BE2C (cell line): Measurements from ENCODE around the gene ANAPC5.

Experiments
- DNase-seq: peaks from one replicate; pipeline ENCODE4 v3.0.0-alpha.2; 2020
- H3K27me3 ChIP-seq: fragments of 250-450 bp; sonication (Bioruptor Pico); 2 replicates; pipeline ENCODE4 v1.5.1; 2020; ENCODE audit warnings: mild to moderate bottlenecking
- H3K36me3 ChIP-seq: fragments of 250-450 bp; sonication (Bioruptor Pico); 2 replicates; pipeline ENCODE4 v1.5.1; 2020; ENCODE audit warnings: mild to moderate bottlenecking
- H3K4me1 ChIP-seq: fragments of 250-450 bp; sonication (Bioruptor Pico); 2 replicates; pipeline ENCODE4 v1.5.1; 2020
- H3K4me3 ChIP-seq: 2 replicates; pipeline ENCODE4 v1.5.1; 2011; ENCODE audit warnings: low read depth, low read length
- H3K9me3 ChIP-seq: fragments of 250-450 bp; sonication (Bioruptor Pico); 2 replicates; pipeline ENCODE4 v1.5.1; 2020
- TF ChIP-seq, protein P1 (sequence below): IDR thresholded peaks from 2 replicates; pipeline ENCODE4 v1.5.1; 2012; ENCODE audit warnings: mild to moderate bottlenecking, low read depth, low read length

The ANAPC5 gene

DNA sequence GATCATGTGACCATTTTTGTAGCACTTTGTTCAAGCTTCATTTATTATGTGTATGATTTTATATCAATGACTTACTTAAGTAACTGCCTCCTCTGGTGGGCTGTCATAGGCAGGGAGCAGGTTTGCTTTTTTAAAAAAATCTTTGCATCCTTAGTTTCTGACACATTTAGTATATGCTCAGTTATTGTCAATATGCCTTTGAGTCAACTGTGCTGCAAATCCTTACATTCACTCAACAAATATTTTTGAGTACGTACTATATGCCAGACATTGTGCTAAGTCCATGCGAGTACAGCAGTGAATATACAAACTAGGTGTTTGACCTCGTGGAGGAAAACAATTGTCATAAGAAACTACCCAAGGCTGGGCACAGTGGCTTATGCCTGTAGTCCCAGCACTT is 4.4 kb upstream of the ANAPC5 start:
- TF ChIP-seq, protein P1, sequence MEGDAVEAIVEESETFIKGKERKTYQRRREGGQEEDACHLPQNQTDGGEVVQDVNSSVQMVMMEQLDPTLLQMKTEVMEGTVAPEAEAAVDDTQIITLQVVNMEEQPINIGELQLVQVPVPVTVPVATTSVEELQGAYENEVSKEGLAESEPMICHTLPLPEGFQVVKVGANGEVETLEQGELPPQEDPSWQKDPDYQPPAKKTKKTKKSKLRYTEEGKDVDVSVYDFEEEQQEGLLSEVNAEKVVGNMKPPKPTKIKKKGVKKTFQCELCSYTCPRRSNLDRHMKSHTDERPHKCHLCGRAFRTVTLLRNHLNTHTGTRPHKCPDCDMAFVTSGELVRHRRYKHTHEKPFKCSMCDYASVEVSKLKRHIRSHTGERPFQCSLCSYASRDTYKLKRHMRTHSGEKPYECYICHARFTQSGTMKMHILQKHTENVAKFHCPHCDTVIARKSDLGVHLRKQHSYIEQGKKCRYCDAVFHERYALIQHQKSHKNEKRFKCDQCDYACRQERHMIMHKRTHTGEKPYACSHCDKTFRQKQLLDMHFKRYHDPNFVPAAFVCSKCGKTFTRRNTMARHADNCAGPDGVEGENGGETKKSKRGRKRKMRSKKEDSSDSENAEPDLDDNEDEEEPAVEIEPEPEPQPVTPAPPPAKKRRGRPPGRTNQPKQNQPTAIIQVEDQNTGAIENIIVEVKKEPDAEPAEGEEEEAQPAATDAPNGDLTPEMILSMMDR: no peak

DNA sequence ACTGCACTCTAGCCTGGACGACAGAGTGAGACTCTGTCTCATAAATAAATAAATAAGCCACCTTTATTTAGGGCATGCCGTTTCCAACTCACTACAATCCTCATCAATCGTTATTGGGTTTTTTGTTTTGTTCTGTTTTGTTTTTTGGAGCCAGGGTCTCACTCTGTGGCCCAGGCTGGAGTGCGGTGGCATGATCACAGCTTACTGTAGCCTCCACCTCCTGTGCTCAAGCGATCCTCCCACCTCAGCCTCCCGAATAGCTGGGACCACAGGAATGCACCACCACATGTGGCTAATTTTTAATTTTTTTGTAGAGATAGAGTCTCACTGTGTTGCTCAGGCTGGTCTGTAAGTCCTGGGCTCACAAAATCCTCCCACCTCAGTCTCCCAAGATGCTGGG is 3.6 kb upstream of the ANAPC5 start:
- H3K4me3 ChIP-seq: no peak overlapping the region
- no peaks in the 10 kb centered on the region for H3K27me3 ChIP-seq
- TF ChIP-seq, protein P1: no peak
- no peak for DNase-seq
- no peaks in the 10 kb centered on the region for H3K9me3 ChIP-seq
- H3K36me3 ChIP-seq: no peaks in the 10 kb centered on the region
- H3K4me1 ChIP-seq: no peaks in the 10 kb centered on the region

More for the DNA sequence above, 4.4 kb upstream of the ANAPC5 start:
- no peak for DNase-seq
- no peaks in the 10 kb centered on the region for H3K27me3 ChIP-seq
- no peaks in the 10 kb centered on the region for H3K36me3 ChIP-seq
- no peak overlapping the region for H3K4me3 ChIP-seq
- no peaks in the 10 kb centered on the region for H3K4me1 ChIP-seq
- H3K9me3 ChIP-seq: no peaks in the 10 kb centered on the region

DNA sequence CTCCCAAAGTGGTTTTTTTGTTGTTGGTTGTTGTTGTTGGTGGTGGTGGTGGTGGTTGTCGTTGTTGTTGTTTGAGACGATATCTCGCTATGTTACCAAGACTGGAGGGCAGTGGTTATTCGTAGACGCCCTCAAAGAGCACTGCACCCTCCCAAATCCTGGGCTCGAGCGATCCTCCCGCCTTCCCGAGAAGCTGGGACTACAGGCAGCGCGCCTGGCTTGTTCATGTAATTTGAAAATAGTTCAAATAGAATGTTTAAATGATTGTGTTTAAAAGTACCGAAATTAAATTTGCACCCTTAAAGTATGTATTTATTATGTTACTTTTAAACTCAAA is 439 bp upstream of the ANAPC5 start:
- H3K36me3 ChIP-seq: no peaks in the 10 kb centered on the region; the same call in 1 of the 2 replicates
- H3K4me3 ChIP-seq: peak overlapping the region; percentile 92
- no peaks in the 10 kb centered on the region for H3K27me3 ChIP-seq
- TF ChIP-seq, protein P1: no peak
- DNase-seq: no peak
- no peaks in the 10 kb centered on the region for H3K9me3 ChIP-seq
- H3K4me1 ChIP-seq: no peaks in the 10 kb centered on the region

DNA sequence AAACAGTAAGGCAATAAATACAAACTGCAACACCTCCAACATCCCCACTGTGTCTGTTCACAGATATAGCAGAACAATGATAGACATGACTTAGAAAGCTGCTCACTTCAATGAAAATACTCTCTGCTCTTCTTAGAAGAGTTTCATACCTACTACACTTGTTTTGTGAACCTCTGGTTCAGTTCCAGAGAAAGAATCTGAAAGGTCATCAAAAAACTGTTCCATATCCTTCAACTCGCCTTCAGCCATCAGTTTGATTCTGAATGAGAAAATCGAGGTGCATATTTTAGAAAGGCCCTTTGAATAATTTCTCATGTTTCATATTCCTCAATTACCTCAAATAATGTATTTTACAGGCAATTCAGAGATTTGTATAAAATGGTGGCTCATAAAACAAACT is 5.5 kb downstream of the ANAPC5 start:
- TF ChIP-seq, protein P1: no peak

DNA sequence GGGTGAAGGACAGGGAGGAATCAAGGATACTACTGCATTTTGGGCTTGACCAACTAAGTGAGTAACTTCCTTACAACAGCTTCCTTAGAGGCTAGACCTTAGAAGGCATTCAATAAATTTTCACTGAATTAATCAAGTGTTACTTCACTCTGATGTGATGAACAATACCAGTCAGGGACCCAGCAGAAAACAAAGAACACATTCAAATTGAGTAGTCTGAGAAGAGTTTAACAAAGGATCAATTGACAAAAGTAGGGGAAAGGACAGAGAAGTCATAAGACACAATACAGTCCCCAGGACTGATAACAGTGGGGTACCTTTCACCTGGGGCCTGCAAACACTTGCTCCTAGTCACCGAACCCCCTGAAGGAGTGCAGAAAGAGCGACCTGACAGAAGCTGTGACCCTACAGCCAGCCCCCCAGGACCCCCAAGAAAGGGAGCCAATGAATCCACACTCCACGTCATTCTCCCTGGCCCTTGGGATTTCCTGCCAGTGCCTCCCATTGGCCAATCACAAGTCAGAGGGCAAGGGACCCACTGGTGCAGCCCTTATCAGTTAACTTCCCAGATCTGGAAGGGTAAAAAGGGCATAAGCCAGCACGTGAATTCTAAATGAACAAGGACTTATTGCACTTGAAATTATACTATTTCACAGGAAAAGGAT is 6.9 kb downstream of the ANAPC5 start:
- TF ChIP-seq, protein P1: no peak
- H3K4me1 ChIP-seq: no peaks in the 10 kb centered on the region
- no peak overlapping the region for H3K4me3 ChIP-seq
- no peaks in the 10 kb centered on the region for H3K27me3 ChIP-seq
- DNase-seq: no peak
- H3K36me3 ChIP-seq: peaks cover 59% of the 10 kb centered on the region
- no peaks in the 10 kb centered on the region for H3K9me3 ChIP-seq

More for the DNA sequence above, 5.5 kb downstream of the ANAPC5 start:
- H3K9me3 ChIP-seq: no peaks in the 10 kb centered on the region
- H3K4me3 ChIP-seq: no peak overlapping the region
- no peaks in the 10 kb centered on the region for H3K4me1 ChIP-seq
- peaks cover 46% of the 10 kb centered on the region for H3K36me3 ChIP-seq
- no peak for DNase-seq
- H3K27me3 ChIP-seq: no peaks in the 10 kb centered on the region

DNA sequence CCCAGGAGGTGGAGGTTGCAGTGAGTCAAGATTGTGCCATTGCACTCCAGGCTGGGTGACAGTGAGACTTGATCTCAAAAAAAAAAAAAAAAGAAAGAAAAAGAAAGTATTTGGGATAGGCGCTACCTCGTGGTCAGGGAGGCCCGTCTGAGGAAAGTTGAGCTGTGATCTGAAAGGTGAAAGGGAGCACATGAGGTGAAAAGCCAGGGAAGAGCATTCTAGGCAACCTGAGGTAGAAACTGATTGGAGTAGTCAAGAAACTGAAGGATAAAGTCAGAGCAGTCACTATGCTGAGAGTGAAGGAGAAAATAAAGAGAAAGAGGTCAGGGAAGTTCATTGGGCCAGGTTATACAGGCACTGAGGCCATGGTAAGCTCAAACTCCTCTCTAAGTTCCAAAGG is 7.7 kb downstream of the ANAPC5 start:
- Histone ChIP-seq H3K36me3 (peaks cover 60% of the 10 kb centered on the region), H3K4me3 (no peak overlapping the region), H3K9me3 (no peaks in the 10 kb centered on the region), H3K4me1 (no peaks in the 10 kb centered on the region), H3K27me3 (no peaks in the 10 kb centered on the region)
- TF ChIP-seq, protein P1: no peak
- DNase-seq: no peak
